ENCODE data around the gene CACNB4.

Gene CACNB4

DNA sequence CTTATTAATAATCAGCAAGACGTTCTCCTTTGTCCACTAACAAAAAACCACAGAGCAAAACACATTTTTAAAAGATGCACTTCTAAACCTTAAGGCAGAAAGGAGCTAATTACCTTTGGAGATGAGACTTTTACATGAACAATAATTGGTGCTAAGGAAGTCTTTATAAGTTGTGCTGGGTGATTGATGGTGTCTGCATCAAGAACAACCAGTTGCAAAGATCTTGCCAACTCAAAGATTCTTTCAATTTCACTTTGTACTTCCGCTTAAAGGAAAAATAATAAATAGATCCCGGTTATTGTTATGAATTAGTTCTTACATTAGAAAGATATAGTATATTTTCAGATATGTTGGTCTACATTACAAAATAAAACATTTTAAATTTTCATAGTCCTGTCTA is 243.7 kb downstream of the CACNB4 start:
- DNase-seq (ENCODE audit: low spot score) = no peak

DNA sequence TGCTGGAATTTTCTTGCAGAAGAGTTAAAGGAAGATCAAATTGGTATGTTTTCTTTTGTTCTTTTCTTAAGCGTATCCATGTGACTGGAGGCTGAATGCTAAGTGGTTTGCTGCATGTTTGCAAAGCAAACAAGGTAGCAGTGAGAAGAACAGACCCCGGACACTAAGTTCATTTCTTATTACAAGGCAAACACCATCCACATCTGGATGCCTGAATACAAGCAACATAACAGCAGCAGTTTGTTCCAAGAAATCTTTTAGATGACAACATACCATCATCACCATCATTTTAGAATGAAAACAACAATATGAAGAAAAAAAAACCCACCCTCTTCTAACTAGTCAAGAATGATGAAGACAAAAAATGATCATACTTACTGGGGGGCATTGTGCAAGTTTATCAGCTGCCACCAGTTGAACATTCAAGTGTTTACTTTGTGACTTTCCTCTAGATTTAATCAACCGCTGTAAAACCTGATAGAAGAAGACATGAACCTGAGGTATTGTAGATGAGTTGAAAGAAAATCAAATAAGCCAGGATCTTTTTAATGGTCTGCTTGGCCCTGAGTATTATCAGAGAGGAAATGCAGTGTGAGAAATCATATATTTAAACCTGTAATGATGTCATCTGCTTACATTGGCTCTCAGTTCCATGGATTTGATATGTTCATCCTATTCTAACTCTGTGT is 245.6 kb downstream of the CACNB4 start:
- DNase-seq (ENCODE audit: low spot score) = no peak

DNA sequence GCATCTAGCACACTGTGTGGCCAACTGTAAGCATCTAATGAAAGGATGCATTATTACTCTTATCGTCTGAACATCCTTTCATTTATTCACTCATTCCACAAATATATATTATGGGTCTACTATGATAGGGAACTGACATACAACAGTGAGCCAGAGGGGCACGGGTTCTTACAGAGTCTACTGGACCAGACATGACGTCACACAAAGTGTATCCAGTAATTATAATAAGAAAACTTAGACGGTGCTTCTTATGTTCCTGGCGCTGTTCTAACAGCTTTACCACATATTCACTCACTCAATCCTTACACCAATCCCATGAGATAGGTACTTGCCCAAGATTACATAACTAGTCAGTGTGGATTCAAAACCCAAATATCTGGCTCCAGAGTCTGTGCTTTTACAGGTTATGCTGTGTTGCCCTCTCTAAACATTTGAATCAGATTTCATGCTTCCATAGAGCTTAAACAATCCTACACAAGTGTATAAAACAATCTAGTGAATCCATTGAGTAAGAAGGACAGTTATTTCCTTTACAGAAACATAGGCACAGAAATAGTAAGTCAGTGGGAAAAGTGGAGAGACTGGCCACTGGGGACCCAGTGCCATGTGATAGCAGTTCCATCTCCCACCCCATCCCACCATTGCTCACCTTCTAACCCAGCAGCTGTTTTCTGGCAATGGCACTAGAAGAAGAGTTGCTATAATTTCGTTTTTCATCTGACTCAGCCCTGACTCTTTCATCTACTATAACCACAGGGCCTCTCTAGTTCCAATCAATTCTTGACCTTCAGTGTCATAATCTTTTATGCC is 246.4 kb downstream of the CACNB4 start:
- DNase-seq (ENCODE audit: low spot score) = no peak

DNA sequence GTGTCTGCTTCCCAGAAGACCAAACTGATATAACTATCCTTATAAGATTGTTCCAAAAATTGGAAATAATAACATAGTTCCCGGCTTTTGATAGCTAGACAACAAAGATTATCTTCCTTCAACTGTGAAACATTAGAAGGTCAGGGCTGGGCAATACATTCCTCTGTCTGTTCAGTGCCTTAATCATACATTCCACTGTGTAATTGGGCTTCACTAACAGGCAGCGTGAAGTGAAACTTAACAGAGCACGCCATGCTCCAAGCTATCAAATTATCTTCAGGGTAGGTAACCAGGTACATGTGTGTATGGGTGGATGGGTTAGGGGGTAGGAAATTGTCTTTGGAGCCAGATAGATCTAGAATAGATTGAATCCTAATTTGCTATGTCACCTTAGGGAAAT is 247.1 kb downstream of the CACNB4 start:
- no peak for DNase-seq (ENCODE audit: low spot score)

GRCh38 chr2:151849413-151850010 is 249.3 kb downstream of the CACNB4 start:
- no peak for DNase-seq (ENCODE audit: low spot score)

DNA sequence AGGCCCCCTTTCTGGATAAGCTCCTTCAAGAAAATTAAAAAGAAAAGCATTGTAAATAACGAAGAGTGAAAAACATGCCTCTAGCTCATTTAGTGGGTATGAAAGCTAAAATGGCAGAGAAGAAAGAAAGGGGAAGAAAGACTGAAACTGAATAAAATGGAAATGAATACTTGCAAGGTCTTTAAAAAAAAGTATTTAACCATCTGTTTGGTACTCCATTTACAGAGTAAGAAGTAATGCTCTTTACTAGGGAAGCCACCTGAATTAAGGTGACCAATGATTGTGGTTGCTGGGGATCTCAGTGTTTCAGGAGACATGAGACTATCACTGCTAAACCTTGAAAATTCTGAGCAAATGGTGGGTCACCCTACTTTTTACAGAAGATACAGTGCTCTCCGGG is 253.0 kb downstream of the CACNB4 start:
- DNase-seq (ENCODE audit: low spot score) = no peak

DNA sequence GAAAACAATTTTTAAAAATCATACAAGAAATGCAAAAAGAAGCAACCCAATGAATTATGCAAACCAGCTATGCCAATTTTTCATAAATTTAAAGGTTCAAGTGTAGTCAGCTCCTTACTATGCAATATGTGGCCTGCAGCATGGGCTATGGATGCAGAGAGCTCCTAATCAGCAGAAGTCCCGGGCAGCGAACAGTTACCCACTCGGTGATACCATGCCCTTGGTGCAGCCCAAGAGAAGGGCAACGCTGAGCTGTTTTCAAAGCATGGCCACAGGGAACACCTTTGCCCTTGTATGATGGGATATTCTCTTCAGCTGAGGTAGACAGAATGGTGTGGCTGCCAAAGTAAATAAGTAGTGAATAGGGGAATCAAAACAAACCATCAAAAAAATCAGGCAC is 253.4 kb downstream of the CACNB4 start:
- DNase-seq (ENCODE audit: low spot score) = no peak

- DNase-seq (ENCODE audit: low spot score) = peak; percentile 37
These were observed 254.5 kb downstream of the CACNB4 start for GRCh38 chr2:151844211-151844896.

DNA sequence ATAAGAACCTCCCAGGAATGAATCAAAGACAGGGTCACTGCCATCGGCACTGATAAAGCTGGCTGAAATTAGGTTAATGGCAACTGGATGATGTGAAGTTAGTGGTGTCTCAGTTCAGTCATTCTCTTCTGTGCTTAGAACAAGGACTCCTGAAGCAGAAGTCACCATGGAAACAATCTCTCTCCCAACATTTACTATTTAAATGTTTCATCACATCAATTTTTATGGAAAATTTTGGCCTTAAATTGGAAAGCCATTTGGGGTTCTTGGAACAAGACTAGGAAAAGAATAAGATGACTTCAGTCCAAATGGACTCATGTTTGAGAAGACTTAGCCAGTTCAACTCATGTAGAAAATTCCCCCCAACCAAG is 255.2 kb downstream of the CACNB4 start:
- no peak for DNase-seq (ENCODE audit: low spot score)

GRCh38 chr2:151842830-151843690 is 255.8 kb downstream of the CACNB4 start:
- DNase-seq (ENCODE audit: low spot score) = no peak

- DNase-seq (ENCODE audit: low spot score) = no peak
These were observed 257.8 kb downstream of the CACNB4 start for GRCh38 chr2:151841047-151841424.

DNA sequence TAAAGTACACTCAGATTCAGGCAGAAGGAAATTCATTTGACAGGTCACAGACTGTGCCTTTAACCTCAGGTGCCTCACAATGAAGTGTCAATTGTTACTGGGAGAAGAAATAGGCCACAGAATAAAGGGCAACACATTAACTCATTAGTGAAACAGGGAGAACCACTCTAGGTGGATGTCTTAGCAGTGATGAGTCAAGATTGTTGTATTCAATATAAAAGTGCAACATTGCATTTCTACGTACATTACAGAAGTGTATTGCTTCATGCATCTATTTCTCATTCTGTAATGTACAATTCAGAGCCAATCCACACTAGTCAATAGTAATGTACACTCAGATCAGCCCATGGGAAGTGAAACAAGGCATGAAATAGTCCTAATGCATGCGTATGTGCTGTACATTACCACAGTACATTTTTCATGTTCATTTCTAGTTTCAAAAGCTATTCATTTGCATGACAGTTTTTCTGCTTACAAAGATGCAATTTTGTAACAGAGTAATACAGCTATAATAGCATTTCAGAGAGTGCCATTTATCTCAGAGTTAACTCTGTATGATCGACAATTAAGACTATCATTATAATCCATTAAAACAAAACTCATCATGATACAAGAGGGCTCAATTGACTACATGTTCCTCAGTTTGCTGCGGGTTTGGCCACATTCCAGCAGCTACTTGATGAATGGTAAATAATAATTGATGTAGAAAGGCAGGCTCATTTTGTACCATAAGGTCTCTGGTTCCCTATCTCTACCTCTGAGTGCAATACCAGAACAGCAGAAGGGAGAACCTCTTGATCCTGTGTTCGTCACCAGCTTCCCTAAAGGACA is 258.4 kb downstream of the CACNB4 start:
- DNase-seq (ENCODE audit: low spot score) = no peak

DNA sequence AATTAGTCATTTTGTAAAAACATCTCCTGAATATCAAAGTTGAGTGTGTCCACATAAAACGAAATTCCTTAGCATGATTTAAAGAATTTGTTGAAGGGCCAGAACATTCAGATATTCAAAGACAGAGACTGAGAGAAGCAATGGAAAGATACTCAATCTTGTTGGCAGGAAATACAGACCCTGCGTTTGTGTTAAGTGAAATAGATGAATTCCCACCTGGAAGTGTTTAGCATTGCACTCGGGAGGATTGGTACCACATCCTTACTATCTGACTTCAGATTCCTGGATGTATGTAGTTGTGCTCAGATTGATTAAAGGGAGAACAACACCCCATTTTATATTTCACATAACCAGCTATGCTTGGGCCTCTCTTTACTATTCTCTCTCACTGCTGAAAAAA is 260.9 kb downstream of the CACNB4 start:
- DNase-seq (ENCODE audit: low spot score) = no peak

- no peak for DNase-seq (ENCODE audit: low spot score)
These were observed 264.9 kb downstream of the CACNB4 start for GRCh38 chr2:151833984-151834383.

GRCh38 chr2:151830961-151831360 is 267.9 kb downstream of the CACNB4 start:
- no peak for DNase-seq (ENCODE audit: low spot score)

DNA sequence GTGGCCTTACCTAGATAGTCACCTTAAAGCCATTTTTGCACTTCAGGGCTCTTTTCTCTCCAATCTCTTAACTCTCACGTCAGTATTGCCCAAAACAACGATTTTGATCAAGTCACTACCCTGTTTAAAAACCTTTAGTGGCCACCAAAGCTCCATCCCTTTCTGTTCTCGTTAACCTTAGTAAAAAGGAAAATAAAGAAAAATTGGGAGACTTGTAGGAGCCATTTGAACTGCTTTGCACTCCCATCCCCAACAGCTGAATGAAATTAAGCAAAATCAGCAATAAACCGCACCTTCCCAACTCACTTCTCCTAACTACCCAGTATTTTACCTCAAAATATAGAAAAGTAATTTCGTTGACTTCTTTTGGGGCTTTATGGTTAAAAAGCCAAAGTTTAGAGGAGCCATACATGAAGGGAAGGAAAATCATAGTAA is 269.9 kb downstream of the CACNB4 start:
- no peak for DNase-seq (ENCODE audit: low spot score)

DNA sequence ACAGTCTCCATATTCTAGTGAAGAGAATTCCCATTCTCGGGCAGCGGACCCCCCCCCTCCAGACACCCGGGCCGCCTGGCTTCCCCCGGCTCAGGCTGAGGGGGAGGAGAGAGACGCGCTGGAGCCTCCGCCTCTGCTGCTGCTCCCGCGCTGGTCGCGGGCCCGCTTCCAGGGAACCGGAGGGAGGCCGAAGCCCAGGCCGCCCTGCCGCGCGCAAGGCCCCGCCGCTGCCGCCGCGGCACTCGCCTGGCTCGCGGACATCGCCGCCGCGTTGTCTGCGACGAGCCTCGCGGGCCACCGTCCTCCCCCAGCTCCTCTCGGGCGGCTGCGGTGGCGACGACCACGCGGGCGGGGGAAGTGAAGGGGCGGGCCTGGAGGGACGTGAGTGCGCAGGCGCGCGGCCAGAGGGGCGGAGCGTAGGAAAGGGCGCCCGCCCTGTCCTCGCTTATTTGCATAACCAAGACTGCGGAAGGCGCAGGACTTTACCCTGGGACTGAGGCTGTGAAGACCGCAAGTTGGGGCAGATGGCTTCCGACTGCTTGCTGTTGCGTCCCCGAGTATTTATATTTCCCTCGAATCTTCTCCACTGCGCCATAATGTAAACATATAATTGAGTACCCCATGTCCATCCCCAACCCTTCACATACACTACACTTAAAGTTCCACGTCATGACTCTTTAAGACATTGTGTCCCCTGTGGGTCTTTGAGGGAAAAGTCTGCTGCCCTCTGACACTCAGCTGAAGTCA is 270.5 kb downstream of the CACNB4 start, which contains the start of gene ARL5A:
Gene ARL5A (minus strand): TSS at position 279 of the 747 bp plus-strand sequence. CDS start 245 bp downstream, at position 34.
- DNase-seq (ENCODE audit: low spot score) = peak; percentile 96

DNA sequence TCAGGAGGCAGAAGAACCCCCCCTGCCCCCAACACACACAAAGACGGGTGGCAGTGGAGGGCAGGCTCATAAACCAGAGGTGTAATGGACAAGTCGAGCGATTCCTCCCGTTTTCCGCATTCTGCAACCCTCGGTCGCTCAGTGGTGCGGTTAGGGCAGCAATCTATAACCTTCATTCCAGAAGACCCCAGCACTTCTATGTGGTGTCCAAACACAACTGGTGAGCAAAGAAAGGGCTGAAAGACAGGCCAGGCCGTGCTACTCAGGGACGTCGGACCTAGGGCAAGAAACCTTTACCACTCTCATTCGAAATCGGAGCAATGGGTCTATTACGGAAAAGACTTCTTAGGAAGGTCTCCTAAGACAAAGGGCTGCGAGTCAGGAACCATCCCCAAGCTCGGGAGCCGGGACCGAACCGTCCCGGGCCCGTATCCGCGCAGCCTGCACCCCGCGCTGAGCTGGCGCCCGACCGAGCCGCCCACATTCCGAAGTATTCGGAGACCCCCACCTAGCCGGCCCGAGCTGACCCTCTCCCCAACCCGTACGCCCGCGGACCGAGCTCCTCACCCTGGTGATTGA is 271.2 kb downstream of the CACNB4 start:
- peak; percentile 27 for DNase-seq (ENCODE audit: low spot score)

GRCh38 chr2:151826737-151827157 is 272.1 kb downstream of the CACNB4 start:
- peak; percentile 15 for DNase-seq (ENCODE audit: low spot score)
